NCI-H748 treated with DMSO at 0.1 percent for 48 hours (cell line): ENCODE results near the gene DPH2.

ENCODE experiments used
- DNase-seq: peaks from one replicate; lab custom pipeline; 2025; lab: John Stamatoyannopoulos, UW

DPH2 gene

GRCh38 chr1:43968348-43968948, 1.4 kb upstream of the DPH2 start:
- no peak for DNase-seq

GRCh38 chr1:43969416-43969745, 429 bp upstream of the DPH2 start:
- DNase-seq: no peak

- no peak for DNase-seq
Measured at GRCh38 chr1:43970502-43970901, 692 bp downstream of the DPH2 start.

- DNase-seq: no peak
Measured at GRCh38 chr1:43970911-43971310, 1.1 kb downstream of the DPH2 start.

- no peak for DNase-seq
Measured at GRCh38 chr1:43971336-43971980, 1.6 kb downstream of the DPH2 start.

GRCh38 chr1:43973981-43974442, 4.2 kb downstream of the DPH2 start:
- DNase-seq: peak; percentile 47

- peak; percentile 97 for DNase-seq
Measured at GRCh38 chr1:43974443-43975248, 4.8 kb downstream of the DPH2 start, which contains the start of gene ATP6V0B. ATP6V0B (plus strand) TSS chr1:43974960; CDS start chr1:43975041, 81 bp downstream.

- DNase-seq: no peak
Measured at GRCh38 chr1:43975249-43975961, 5.6 kb downstream of the DPH2 start.

- DNase-seq: no peak
Measured at GRCh38 chr1:43976045-43976444, 6.2 kb downstream of the DPH2 start.

- no peak for DNase-seq
Measured at GRCh38 chr1:43976890-43977289, 7.1 kb downstream of the DPH2 start.

GRCh38 chr1:43977376-43978263, 7.8 kb downstream of the DPH2 start:
- no peak for DNase-seq

- DNase-seq: no peak
Measured at GRCh38 chr1:43978264-43978550, 8.4 kb downstream of the DPH2 start.

GRCh38 chr1:43978551-43979260, 8.9 kb downstream of the DPH2 start, which contains the start of gene B4GALT2:
B4GALT2 (plus strand) TSS chr1:43979210; CDS start chr1:43981161, 1,951 bp downstream.
- DNase-seq: peak; percentile 33

GRCh38 chr1:43979261-43979527, 9.4 kb downstream of the DPH2 start:
- no peak for DNase-seq

GRCh38 chr1:43979528-43980254, 9.9 kb downstream of the DPH2 start:
- DNase-seq: peak; percentile 12

GRCh38 chr1:43980255-43981134, 10.7 kb downstream of the DPH2 start:
- no peak for DNase-seq

- no peak for DNase-seq
Measured at GRCh38 chr1:43981135-43981491, 11.3 kb downstream of the DPH2 start.

- DNase-seq: no peak
Measured at GRCh38 chr1:43981636-43982035, 11.8 kb downstream of the DPH2 start.

- no peak for DNase-seq
Measured at GRCh38 chr1:43982241-43982640, 12.4 kb downstream of the DPH2 start.

- no peak for DNase-seq
Measured at GRCh38 chr1:43982808-43983207, 13.0 kb downstream of the DPH2 start.
